MCF 10A (cell line): ENCODE results near the gene CAMK1. TPM values are rescaled to one million over a fixed set of nuclear protein-coding genes. Genes with fewer than 3 reads are reported as not detected.
A peak's percentile ranks its signal among the peaks of the same experiment; 100 is the strongest.

Source experiments
- BruUV-seq: library from RNA; stranded (reverse); fragments of 400-500 nt; replicated peaks from 2 replicates; lab custom pipeline; 2021; lab: Mats Ljungman, UMichigan
- CTCF ChIA-PET: fragments of 300-600 bp; sonication (Branson Sonifier 250); formaldehyde crosslinking; extraction: SDS; loops from one replicate; lab custom pipeline; 2021; ENCODE audit warnings: antibody characterized with exemption, inconsistent platforms; lab: Yijun Ruan, JAX
- POLR2A ChIA-PET: fragments of 300-600, 350-650 bp; sonication (Branson Sonifier 250); formaldehyde crosslinking; extraction: SDS; loops from one replicate; lab custom pipeline; 2020; ENCODE audit warnings: antibody characterized with exemption, inconsistent platforms; lab: Yijun Ruan, JAX
- DNase-seq: peaks from one replicate; pipeline ENCODE4 v3.0.0-alpha.2; 2018; ENCODE audit not compliant: unreplicated experiment
- H3K27ac Mint-ChIP-seq: one replicate; pipeline ENCODE4 v1.8.0; 2022; ENCODE audit warnings: mild to moderate bottlenecking, low read depth, mixed read lengths; ENCODE audit not compliant: unreplicated experiment
- H3K27me3 Mint-ChIP-seq: one replicate; pipeline ENCODE4 v1.8.0; 2022; ENCODE audit warnings: mixed read lengths; ENCODE audit not compliant: insufficient read depth, unreplicated experiment
- H3K36me3 Mint-ChIP-seq: one replicate; pipeline ENCODE4 v1.8.0; 2022; ENCODE audit warnings: mild to moderate bottlenecking, moderate library complexity, mixed read lengths; ENCODE audit not compliant: insufficient read depth, unreplicated experiment
- H3K4me1 Mint-ChIP-seq: one replicate; pipeline ENCODE4 v1.8.0; 2022; ENCODE audit warnings: mixed read lengths; ENCODE audit not compliant: insufficient read depth, unreplicated experiment
- H3K4me3 Mint-ChIP-seq: one replicate; pipeline ENCODE4 v1.8.0; 2022; ENCODE audit warnings: mild to moderate bottlenecking, moderate library complexity, mixed read lengths; ENCODE audit not compliant: unreplicated experiment
- H3K9me3 Mint-ChIP-seq: one replicate; pipeline ENCODE4 v1.8.0; 2022; ENCODE audit warnings: mixed read lengths; ENCODE audit not compliant: unreplicated experiment
- intact Hi-C: fragments of 100-400 bp; cut with micrococcal nuclease; formaldehyde crosslinking; loops from 2 replicates; pipeline ENCODE4 v1.14.1; 2022
- total RNA-seq: library from RNA; stranded (reverse); gene quantifications from 2 replicates; pipeline ENCODE4 v1.2.3, GENCODE V29; 2022
- TF ChIP-seq, protein P1 (sequence below): fragments of 200-600 bp; IDR thresholded peaks from one replicate; pipeline ENCODE4 v1.8.0; 2022; ENCODE audit warnings: antibody characterized with exemption, mild to moderate bottlenecking; ENCODE audit not compliant: unreplicated experiment

Gene CAMK1
- total RNA-seq, 1 experiment from 2014 or later: 8.3 TPM

DNA sequence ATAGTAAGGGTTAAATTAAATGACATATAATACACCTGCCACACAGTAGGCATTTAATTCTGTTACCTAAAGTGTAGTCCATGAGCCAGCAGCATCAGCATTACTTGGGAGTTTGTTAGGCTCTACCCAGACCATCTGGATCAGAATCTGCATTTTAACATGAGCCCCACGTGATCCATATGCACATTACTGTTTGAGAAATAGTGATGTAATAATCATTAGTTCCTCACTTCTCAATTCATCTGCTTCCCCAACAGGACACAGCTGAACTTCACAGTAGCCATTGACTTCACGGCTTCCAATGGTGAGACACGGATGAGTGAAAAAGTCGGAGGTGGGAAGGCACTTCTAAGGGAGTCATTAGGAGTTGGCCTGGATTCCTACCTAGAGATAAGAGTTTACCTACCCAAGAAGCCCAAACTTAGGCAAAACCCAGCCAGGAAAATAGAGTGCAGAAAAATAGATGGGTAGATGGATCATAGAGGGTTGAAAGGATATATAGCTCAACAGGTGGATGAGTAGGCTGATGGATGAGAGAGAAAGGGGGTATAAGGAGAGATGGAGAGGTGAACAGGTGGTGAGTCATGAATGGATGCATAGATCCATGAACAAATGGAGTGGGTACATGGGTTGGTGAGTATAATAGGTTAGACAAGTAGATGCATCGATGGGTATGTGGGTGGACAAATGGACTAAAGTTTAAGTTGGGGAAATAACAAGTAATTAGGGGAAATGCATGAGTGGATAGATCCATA, 52.8 kb downstream of the CAMK1 start:
- CTCF ChIA-PET: interaction anchor here (0.6 to 1.6 kb wide), 5 partner anchors 9 to 1025 kb away, joined by 3 to 5 read pairs (median 5); no protein-coding TSS in a partner anchor
- Mint-ChIP-seq H3K36me3 (no peaks in the 10 kb centered on the region), H3K27ac (no peak overlapping the region), H3K4me3 (no peak overlapping the region), H3K9me3 (no peaks in the 10 kb centered on the region), H3K27me3 (peaks cover 43% of the 10 kb centered on the region), H3K4me1 (peaks cover 12% of the 10 kb centered on the region)
- no TSS peak for BruUV-seq
- intact Hi-C loops: loop anchor here (1.0 to 10.0 kb wide), 5 partner anchors 75 to 570 kb away; partner anchors contain the start of genes ARPC4, CRELD1, FANCD2 and TADA3
- DNase-seq: no peak
- TF ChIP-seq, protein P1, sequence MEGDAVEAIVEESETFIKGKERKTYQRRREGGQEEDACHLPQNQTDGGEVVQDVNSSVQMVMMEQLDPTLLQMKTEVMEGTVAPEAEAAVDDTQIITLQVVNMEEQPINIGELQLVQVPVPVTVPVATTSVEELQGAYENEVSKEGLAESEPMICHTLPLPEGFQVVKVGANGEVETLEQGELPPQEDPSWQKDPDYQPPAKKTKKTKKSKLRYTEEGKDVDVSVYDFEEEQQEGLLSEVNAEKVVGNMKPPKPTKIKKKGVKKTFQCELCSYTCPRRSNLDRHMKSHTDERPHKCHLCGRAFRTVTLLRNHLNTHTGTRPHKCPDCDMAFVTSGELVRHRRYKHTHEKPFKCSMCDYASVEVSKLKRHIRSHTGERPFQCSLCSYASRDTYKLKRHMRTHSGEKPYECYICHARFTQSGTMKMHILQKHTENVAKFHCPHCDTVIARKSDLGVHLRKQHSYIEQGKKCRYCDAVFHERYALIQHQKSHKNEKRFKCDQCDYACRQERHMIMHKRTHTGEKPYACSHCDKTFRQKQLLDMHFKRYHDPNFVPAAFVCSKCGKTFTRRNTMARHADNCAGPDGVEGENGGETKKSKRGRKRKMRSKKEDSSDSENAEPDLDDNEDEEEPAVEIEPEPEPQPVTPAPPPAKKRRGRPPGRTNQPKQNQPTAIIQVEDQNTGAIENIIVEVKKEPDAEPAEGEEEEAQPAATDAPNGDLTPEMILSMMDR: no peak
- POLR2A ChIA-PET: interaction anchor here (0.8 to 1.3 kb wide), 2 partner anchors 14 to 354 kb away, joined by 3 to 5 read pairs; partner anchors contain the start of gene THUMPD3

DNA sequence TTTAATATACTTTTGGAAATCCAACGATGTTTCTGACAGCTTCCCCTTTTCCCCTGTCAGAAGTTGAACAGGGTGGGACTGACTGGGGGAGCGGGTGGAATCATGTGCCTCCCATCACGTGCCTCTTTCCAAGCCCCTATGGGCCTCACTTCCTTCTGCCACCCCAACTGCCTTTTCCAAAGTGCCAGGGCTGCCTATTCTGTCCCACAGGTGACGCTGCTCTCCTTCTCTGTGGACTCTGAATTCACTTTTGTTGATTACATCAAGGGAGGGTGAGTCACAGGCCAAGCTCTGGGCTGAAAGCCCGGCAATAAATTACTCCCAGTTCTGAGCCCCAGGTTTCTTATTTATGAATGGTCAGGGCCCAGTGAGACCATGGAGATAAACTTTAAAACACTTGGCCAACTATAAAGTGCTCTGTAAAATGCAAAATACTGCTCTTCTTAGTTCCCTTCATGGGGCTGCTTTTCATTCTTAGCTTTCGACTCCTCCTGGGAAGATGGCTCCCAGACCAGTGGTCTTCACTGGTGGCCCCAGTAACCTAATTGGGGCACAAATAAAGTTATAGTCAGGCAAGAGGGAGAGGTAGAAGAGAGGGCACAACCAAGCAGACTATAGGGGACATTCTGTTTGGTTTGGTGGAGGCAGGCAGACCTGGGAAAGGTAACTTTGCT, 53.8 kb downstream of the CAMK1 start:
- ChIA-PET CTCF (interaction anchor here (0.6 to 2.0 kb wide), 30 partner anchors 8 to 721 kb away, joined by 3 to 15 read pairs (median 4); partner anchors contain the start of gene CPNE9), POLR2A (interaction anchor here (0.6 to 1.4 kb wide), 7 partner anchors 15 to 268 kb away, joined by 3 to 12 read pairs (median 3); partner anchors contain the start of genes ARPC4, BRPF1 and OGG1)
- peak; percentile 93 for DNase-seq
- Mint-ChIP-seq H3K36me3 (no peaks in the 10 kb centered on the region), H3K4me1 (peaks cover 7% of the 10 kb centered on the region), H3K27ac (no peak overlapping the region), H3K9me3 (no peaks in the 10 kb centered on the region), H3K4me3 (no peak overlapping the region), H3K27me3 (peaks cover 51% of the 10 kb centered on the region)
- no TSS peak for BruUV-seq
- intact Hi-C loops: loop anchor here (1.0 to 10.0 kb wide), 6 partner anchors 76 to 571 kb away; partner anchors contain the start of genes ARPC4, CRELD1, FANCD2 and TADA3
- TF ChIP-seq, protein P1: peak; percentile 89

GRCh38 chr3:9715136-9715535, 54.6 kb downstream of the CAMK1 start:
- POLR2A ChIA-PET: interaction anchor here (1.2 to 1.4 kb wide), 3 partner anchors 17 to 78 kb away, joined by 3 to 11 read pairs (median 3); partner anchors contain the start of genes ARPC4 and OGG1
- no peak overlapping the region for H3K27ac Mint-ChIP-seq
- no peaks in the 10 kb centered on the region for H3K9me3 Mint-ChIP-seq
- TF ChIP-seq, protein P1: no peak
- peaks cover 59% of the 10 kb centered on the region for H3K27me3 Mint-ChIP-seq
- no peaks in the 10 kb centered on the region for H3K36me3 Mint-ChIP-seq
- no TSS peak for BruUV-seq
- no peak for DNase-seq
- CTCF ChIA-PET: interaction anchor here (0.6 to 2.0 kb wide), 21 partner anchors 9 to 720 kb away, joined by 3 to 15 read pairs (median 4); partner anchors contain the start of gene CPNE9
- H3K4me1 Mint-ChIP-seq: peaks cover 7% of the 10 kb centered on the region
- no peak overlapping the region for H3K4me3 Mint-ChIP-seq
- intact Hi-C loops: loop anchor here (2.0 to 10.0 kb wide), 5 partner anchors 77 to 312 kb away; partner anchors contain the start of genes ARPC4, CRELD1, FANCD2 and TADA3
